ENCODE results near the gene RCN1.
"Not testable (repeated sequence)": the region's sequence is repeated elsewhere in the genome, so short reads cannot be mapped to it uniquely, and the experiment has no call there.

The RCN1 gene

GRCh38 chr11:32062540-32062939 is 28.3 kb upstream of the RCN1 start:
- H3K27ac ChIP-seq: no peak overlapping the region
- H3K4me3 ChIP-seq: no peak overlapping the region
- peaks cover 0 to 10% of the 10 kb centered on the region in 2 donors for H3K27me3 ChIP-seq
- no peaks in the 10 kb centered on the region for H3K4me1 ChIP-seq
- no peaks in the 10 kb centered on the region for H3K9me3 ChIP-seq
- intact Hi-C loops (cut with DNase I; ENCODE audit: low total_unique reads): no loop called here
- no peak for DNase-seq
- no peaks in the 10 kb centered on the region for H3K36me3 ChIP-seq
- TF ChIP-seq CTCF (IDR thresholded peaks at IDR 0.05): no peak

DNA sequence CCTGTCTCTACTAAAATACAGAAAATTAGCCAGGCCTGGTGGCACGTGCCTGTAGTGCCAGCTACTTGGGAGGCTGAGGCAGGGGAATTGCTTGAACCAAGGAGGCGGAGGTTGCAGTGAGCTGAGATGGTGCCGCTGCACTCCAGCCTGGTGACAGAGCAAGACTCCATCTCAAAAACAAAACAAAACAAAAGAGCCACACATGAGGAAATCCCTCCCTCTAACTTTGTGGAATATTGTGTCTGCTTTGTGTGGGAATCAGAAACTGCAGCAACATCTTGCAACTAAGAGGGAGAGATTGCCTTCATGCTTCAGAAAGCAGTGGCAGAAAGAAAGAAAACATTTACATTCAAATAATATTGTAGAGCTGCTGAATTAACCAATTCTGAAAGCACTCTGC is 27.8 kb upstream of the RCN1 start:
- intact Hi-C loops (cut with DNase I; ENCODE audit: low total_unique reads); DNase-seq; H3K27ac ChIP-seq; H3K9me3 ChIP-seq; H3K4me3 ChIP-seq; H3K36me3 ChIP-seq; H3K4me1 ChIP-seq: not testable (repeated sequence)
- H3K27me3 ChIP-seq: peaks cover 0 to 14% of the 10 kb centered on the region in 2 donors

GRCh38 chr11:32065865-32066629 is 24.8 kb upstream of the RCN1 start:
- Histone ChIP-seq H3K36me3 (no peaks in the 10 kb centered on the region), H3K9me3 (no peaks in the 10 kb centered on the region), H3K27me3 (peaks cover 0 to 30% of the 10 kb centered on the region in 2 donors), H3K27ac (no peak overlapping the region), H3K4me1 (no peaks in the 10 kb centered on the region), H3K4me3 (no peak overlapping the region)
- DNase-seq: no peak
- intact Hi-C loops (cut with DNase I; ENCODE audit: low total_unique reads): no loop called here
- TF ChIP-seq CTCF (IDR thresholded peaks at IDR 0.05): no peak

- no peak for TF ChIP-seq CTCF (IDR thresholded peaks at IDR 0.05)
- DNase-seq: no peak
- intact Hi-C loops (cut with DNase I; ENCODE audit: low total_unique reads): no loop called here
- Histone ChIP-seq H3K27ac (no peak overlapping the region), H3K4me1 (no peaks in the 10 kb centered on the region), H3K27me3 (peaks cover 0 to 40% of the 10 kb centered on the region in 2 donors), H3K9me3 (no peaks in the 10 kb centered on the region), H3K36me3 (no peaks in the 10 kb centered on the region), H3K4me3 (no peak overlapping the region)
Observed at GRCh38 chr11:32068134-32068870, 22.6 kb upstream of the RCN1 start.

GRCh38 chr11:32069361-32070058 is 21.4 kb upstream of the RCN1 start:
- Histone ChIP-seq H3K4me1 (no peaks in the 10 kb centered on the region), H3K27ac (no peak overlapping the region), H3K36me3 (no peaks in the 10 kb centered on the region), H3K4me3 (no peak overlapping the region), H3K9me3 (no peaks in the 10 kb centered on the region), H3K27me3 (peaks cover 0 to 40% of the 10 kb centered on the region in 2 donors)
- intact Hi-C loops (cut with DNase I; ENCODE audit: low total_unique reads): no loop called here
- DNase-seq: no peak
- TF ChIP-seq CTCF (IDR thresholded peaks at IDR 0.05): no peak

- no peaks in the 10 kb centered on the region for H3K4me1 ChIP-seq
- no peak for DNase-seq
- peaks cover 0 to 40% of the 10 kb centered on the region in 2 donors for H3K27me3 ChIP-seq
- H3K4me3 ChIP-seq: no peak overlapping the region
- no peaks in the 10 kb centered on the region for H3K36me3 ChIP-seq
- no peaks in the 10 kb centered on the region for H3K9me3 ChIP-seq
- intact Hi-C loops (cut with DNase I; ENCODE audit: low total_unique reads): no loop called here
- H3K27ac ChIP-seq: no peak overlapping the region
- no peak for TF ChIP-seq CTCF (IDR thresholded peaks at IDR 0.05)
Observed at GRCh38 chr11:32070692-32071091, 20.2 kb upstream of the RCN1 start.

Measured in tibial artery (tissue), 4 donors.